ENCODE measurements around the gene OLFML2B. TPM values are rescaled to one million over a fixed set of nuclear protein-coding genes. Genes with fewer than 3 reads are reported as not detected.

Gene OLFML2B
- total RNA-seq, 1 donor from 2014 or later = 0.85 TPM

DNA sequence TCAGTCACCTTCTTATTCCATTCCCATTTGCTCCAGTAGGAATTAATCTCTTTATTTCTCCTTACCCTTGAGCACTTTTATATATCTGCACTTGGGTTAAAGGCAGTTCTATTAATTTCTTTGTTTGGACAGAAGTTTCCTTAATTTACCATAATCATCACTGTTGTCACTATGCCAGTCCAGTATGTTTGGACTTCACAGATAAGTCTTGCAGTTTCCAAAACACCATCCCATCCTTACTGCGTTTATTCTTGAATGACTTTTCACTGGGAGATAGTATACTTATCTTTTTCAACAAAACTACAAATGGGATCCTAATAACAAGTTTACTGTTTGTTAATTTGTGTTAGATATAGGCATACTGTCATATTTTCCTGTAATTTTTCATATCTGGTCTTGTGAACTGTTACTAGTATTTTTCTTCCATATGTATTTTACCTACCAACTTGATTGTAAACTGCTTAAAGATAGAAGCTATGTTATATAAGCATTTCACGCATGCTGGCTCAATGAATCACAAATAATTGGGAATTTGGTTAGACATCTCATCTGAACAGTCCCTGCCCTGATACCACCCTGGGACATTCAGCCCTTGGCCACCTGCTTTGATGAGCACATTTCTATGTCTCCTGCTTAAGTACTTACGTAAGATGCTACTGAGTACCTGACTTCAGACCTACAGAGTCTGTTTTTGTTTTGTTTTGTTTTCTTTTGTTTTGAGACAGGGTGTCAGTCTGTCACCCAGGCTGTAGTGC is 78.2 kb downstream of the OLFML2B start:
- no peak overlapping the region for H3K4me3 Mint-ChIP-seq (ENCODE audit: unreplicated experiment)
- no peaks in the 10 kb centered on the region for H3K36me3 Mint-ChIP-seq (ENCODE audit: low read depth, unreplicated experiment)
- TF ChIP-seq CTCF (IDR thresholded peaks at IDR 0.05; ENCODE audit: unreplicated experiment) = no peak
- no peak for DNase-seq (ENCODE audit: low spot score)
- H3K4me1 Mint-ChIP-seq (ENCODE audit: unreplicated experiment) = peaks cover 3% of the 10 kb centered on the region
- H3K9me3 Mint-ChIP-seq (ENCODE audit: unreplicated experiment) = no peaks in the 10 kb centered on the region
- no peak overlapping the region for H3K27ac Mint-ChIP-seq (ENCODE audit: unreplicated experiment)
- H3K27me3 Mint-ChIP-seq (ENCODE audit: unreplicated experiment) = no peaks in the 10 kb centered on the region

DNA sequence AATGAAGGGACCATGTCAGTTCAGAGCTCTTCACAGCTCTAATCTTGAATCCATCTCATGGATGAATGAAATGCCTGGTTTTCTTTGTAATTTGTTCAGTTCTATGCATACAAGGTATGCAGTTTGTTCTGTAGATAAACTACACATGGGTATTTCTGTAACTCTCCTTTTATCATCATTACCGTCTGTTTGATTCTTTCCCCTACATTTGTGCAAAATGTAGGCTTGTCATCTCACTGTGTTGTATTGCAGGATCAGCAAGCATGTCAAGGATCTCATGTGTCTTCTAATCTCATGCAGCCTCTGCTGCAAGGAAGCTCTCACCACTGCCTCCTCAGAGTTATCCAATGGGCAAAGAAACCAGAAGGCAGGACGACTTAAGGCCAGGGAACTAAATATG is 79.3 kb downstream of the OLFML2B start:
- H3K36me3 Mint-ChIP-seq (ENCODE audit: low read depth, unreplicated experiment) = no peaks in the 10 kb centered on the region
- H3K4me1 Mint-ChIP-seq (ENCODE audit: unreplicated experiment) = peaks cover 3% of the 10 kb centered on the region
- no peak for TF ChIP-seq CTCF (IDR thresholded peaks at IDR 0.05; ENCODE audit: unreplicated experiment)
- DNase-seq (ENCODE audit: low spot score) = no peak
- no peak overlapping the region for H3K4me3 Mint-ChIP-seq (ENCODE audit: unreplicated experiment)
- no peak overlapping the region for H3K27ac Mint-ChIP-seq (ENCODE audit: unreplicated experiment)
- no peaks in the 10 kb centered on the region for H3K27me3 Mint-ChIP-seq (ENCODE audit: unreplicated experiment)
- H3K9me3 Mint-ChIP-seq (ENCODE audit: unreplicated experiment) = no peaks in the 10 kb centered on the region

DNA sequence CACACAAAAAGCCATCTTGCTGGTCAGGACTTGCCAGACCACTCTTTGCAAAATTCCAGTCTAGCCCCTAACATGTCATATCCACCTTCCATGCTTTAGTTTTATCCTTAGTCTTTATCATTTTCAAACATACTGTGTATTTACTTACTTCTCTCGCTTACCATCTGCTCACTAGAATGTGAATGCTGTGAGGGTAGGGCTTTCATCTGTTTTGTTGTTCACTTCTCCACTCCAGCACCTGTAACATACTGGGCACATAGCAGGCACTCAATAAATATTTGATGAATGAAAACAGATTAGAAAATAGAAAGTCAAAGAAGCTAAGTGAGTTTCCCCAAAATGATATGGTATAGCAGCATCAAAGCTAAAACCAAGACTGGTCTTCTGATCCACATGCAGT is 79.9 kb downstream of the OLFML2B start:
- Mint-ChIP-seq H3K4me3 (ENCODE audit: unreplicated experiment) (no peak overlapping the region), H3K9me3 (ENCODE audit: unreplicated experiment) (no peaks in the 10 kb centered on the region), H3K4me1 (ENCODE audit: unreplicated experiment) (peaks cover 3% of the 10 kb centered on the region), H3K27me3 (ENCODE audit: unreplicated experiment) (no peaks in the 10 kb centered on the region), H3K27ac (ENCODE audit: unreplicated experiment) (no peak overlapping the region), H3K36me3 (ENCODE audit: low read depth, unreplicated experiment) (no peaks in the 10 kb centered on the region)
- no peak for TF ChIP-seq CTCF (IDR thresholded peaks at IDR 0.05; ENCODE audit: unreplicated experiment)
- no peak for DNase-seq (ENCODE audit: low spot score)

GRCh38 chr1:161941726-161942436 is 81.8 kb downstream of the OLFML2B start:
- no peaks in the 10 kb centered on the region for H3K36me3 Mint-ChIP-seq (ENCODE audit: low read depth, unreplicated experiment)
- H3K27me3 Mint-ChIP-seq (ENCODE audit: unreplicated experiment) = no peaks in the 10 kb centered on the region
- H3K4me3 Mint-ChIP-seq (ENCODE audit: unreplicated experiment) = no peak overlapping the region
- H3K4me1 Mint-ChIP-seq (ENCODE audit: unreplicated experiment) = peaks cover 3% of the 10 kb centered on the region
- no peak overlapping the region for H3K27ac Mint-ChIP-seq (ENCODE audit: unreplicated experiment)
- H3K9me3 Mint-ChIP-seq (ENCODE audit: unreplicated experiment) = no peaks in the 10 kb centered on the region
- no peak for DNase-seq (ENCODE audit: low spot score)
- TF ChIP-seq CTCF (IDR thresholded peaks at IDR 0.05; ENCODE audit: unreplicated experiment) = no peak

Data from endothelial cell (in vitro differentiated cells).